Tracheal epithelial cell (primary cell): Measurements from ENCODE around the gene FOLR3. TPM values are rescaled to one million over a fixed set of nuclear protein-coding genes. Genes with fewer than 3 reads are reported as not detected.

Source experiments
- total RNA-seq: library from RNA; depleted of rRNA; stranded (reverse); fragments of >200 nt; gene quantifications from 2 replicates; pipeline ENCODE4 v1.2.1, GENCODE V29; 2014

FOLR3 gene
- total RNA-seq, result 10.7 and 14.2 TPM in 2 replicates

GRCh38 chr11:72135473-72135872 lies at the start of gene FOLR3:
FOLR3 (plus strand) TSS chr11:72135725; CDS start chr11:72135953, 228 bp downstream.

DNA sequence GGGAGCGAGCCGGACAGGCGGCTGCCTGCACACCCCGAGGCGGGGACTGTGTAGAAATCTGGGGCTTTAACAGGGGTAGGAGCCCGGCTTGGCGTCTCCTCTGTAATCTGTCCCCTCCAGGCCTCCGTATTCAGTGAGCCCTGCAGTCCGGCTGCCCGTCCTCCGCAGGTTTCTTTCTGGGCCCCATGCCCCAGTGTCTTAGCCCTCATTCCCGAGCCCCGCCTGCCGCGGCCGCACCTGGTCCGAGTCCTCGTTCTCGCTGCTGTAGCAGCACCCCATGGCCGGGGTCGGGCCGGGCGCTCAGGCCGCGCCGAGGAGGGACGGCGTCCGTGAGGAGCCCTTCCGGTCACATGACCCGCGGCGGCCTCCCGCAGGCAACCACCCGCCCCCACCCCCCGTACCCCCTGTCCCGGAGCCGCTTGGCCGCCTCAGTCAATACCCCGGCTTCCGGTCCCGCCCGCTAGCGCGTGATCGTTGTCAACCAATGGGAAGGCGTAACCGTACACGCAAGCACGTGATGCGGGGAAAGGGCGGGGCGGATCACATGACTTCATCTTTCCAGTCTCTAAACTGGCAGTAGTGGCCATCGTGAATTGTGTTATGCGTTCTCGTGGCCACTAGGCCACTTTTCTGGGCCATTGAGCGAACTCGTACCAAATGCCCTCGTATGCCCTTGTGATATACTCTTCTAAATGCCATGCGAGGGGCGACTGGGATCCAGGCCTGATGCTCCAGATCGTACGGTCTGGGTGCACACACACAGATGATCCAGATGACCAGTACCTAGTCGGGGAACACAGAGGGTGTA lies 32.4 kb upstream of the FOLR3 start, which contains the start of gene LAMTOR1:
TSS of gene LAMTOR1 (minus strand) at position 352 of the 808 bp plus-strand sequence. CDS start at position 279, 73 bp downstream.

GRCh38 chr11:72105888-72106287 lies 29.6 kb upstream of the FOLR3 start, which contains the start of gene TOMT:
TOMT (plus strand) TSS chr11:72105924; CDS start chr11:72105952, 28 bp downstream.

GRCh38 chr11:72112143-72112977 lies 23.2 kb upstream of the FOLR3 start, which contains the start of gene ANAPC15:
ANAPC15 (minus strand) TSS chr11:72112695; CDS start chr11:72111276, 1,419 bp downstream.

Other genes starting within 250 kb of the FOLR3 start
- 2.2 and 7.5 TPM in 2 replicates for gene XNDC1N, start 207.1 kb upstream of the FOLR3 start, total RNA-seq
- 11.5 and 28.4 TPM in 2 replicates for gene RNF121, start 206.7 kb upstream of the FOLR3 start, total RNA-seq
- gene IL18BP, start 136.8 kb upstream of the FOLR3 start, total RNA-seq, result 0.24 and 0.64 TPM in 2 replicates
- 53.3 and 90.4 TPM in 2 replicates for gene NUMA1, start 55.2 kb upstream of the FOLR3 start, total RNA-seq
- gene LRRC51, start 54.9 kb upstream of the FOLR3 start, total RNA-seq, result 3.2 and 4.8 TPM in 2 replicates
- gene LAMTOR1, start 32.4 kb upstream of the FOLR3 start, total RNA-seq, result 81.2 and 103 TPM in 2 replicates
- not detected in 2 replicates for gene TOMT, start 29.8 kb upstream of the FOLR3 start, total RNA-seq
- 14.3 and 15.2 TPM in 2 replicates for gene ANAPC15, start 23.0 kb upstream of the FOLR3 start, total RNA-seq
- 2.1 and 5.3 TPM in 2 replicates for gene FOLR1, start 56.4 kb downstream of the FOLR3 start, total RNA-seq
- gene FOLR2, start 81.1 kb downstream of the FOLR3 start, total RNA-seq, result not detected in 2 replicates
- gene INPPL1, start 89.0 kb downstream of the FOLR3 start, total RNA-seq, result 18.1 and 28.9 TPM in 2 replicates
- not detected in 2 replicates for gene PHOX2A, start 108.5 kb downstream of the FOLR3 start, total RNA-seq